Stimulated activated CD8-positive, alpha-beta memory T cell treated with anti-CD3 and anti-CD28 coated beads, Interleukin-12 subunit alpha, Interleukin-12 subunit beta, amount 100 ng/mL, for 1 hour (primary cell): ENCODE measurements around the gene RNASET2.
"Not testable (repeated sequence)": the region's sequence is repeated elsewhere in the genome, so short reads cannot be mapped to it uniquely, and the experiment has no call there.

ENCODE experiments used
- DNase-seq: peaks from one replicate; pipeline ENCODE4 v3.0.0-alpha.2; 2020; ENCODE audit warnings: low read depth

The RNASET2 gene

DNA sequence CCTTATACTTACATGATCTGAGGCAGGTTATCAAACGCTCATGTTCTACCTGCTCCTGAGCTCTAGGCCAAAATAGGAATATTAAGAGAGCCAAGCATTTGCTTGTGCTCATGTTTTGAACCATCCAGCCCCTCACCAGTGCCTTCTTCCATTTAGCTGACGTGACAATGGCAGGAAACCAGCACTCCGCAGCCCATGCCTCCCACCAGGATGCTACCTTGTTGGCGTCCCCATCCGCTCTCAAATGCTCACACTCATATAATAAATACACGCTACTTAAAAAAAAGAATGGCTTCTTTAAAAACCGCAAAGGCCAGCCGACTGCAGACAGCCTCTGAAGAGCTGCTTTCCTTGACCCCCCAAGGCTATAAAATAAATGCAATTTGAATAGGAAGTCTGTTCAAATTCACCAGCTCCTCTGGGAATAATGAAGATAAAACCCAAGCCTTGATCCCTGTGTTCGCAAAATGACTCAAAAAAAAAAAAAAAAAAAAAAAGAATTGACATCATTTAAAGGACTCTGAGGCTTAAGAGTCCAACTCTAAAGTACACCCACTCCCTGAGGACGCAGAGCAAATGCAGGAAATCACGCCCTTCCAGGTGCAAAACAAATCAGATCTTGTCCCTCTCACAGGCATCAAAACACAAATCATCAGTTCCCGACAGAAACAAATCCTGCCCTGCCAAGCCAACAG lies 29.0 kb downstream of the RNASET2 start:
- DNase-seq, result no peak

DNA sequence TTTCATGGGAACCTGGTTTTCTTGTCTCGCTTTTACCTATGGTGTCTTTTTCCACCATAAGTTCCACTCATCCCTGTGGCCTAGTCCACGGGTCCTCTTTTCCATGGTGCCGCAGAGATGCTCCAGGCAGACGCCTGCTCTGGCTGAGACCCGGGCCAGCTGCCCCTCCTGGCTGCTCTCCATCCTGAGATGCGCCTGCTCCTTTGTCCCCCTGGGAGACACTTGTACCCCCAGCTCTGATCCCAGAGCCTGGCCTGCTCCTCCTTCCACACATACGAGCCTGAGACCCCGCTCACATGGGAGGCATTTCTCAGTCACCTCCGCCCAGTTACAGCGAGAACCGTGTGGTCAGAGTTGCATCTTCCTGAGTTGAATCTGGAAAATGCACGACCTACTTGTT lies 29.6 kb downstream of the RNASET2 start:
- no peak for DNase-seq

DNA sequence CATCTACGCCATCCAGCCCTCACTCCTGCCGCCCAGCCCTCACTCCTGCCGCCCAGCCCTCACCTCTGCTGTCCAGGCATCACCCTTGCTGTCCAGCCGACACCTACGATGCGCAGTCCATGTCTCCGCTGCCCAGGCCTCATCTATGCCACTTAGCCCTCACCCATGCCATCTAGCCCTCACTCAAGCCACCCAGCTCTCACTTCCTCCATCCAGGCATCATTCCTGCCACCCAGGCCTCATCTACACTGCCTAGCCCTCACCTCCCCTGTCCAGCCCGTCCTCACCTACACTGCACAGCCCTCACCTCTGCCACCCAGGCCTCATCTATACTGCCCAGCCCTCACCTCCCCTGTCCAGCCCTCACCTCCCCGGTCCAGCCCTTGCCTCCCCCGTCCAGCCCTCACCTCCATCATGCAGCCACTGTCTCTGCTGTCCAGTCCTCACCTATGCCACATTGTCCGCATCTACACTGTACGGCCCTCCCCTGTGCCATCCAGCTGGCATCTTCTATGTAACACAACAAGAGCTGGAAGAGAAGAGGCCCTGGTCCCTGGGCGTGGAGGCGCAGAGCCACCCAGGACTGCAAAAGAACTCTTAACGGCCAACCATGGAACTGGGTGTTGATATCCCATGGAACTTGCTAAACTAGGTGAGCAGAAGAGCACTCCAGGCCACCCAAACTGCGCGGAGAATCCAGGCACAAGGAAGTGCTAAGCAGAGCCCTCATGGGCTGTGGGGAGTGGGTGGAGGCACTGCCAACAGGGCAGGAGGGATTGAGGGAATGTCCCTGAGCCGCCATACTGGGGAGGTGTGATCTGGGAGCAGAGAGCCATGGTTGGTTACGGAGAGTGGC lies 31.0 kb downstream of the RNASET2 start:
- DNase-seq, result no peak

DNA sequence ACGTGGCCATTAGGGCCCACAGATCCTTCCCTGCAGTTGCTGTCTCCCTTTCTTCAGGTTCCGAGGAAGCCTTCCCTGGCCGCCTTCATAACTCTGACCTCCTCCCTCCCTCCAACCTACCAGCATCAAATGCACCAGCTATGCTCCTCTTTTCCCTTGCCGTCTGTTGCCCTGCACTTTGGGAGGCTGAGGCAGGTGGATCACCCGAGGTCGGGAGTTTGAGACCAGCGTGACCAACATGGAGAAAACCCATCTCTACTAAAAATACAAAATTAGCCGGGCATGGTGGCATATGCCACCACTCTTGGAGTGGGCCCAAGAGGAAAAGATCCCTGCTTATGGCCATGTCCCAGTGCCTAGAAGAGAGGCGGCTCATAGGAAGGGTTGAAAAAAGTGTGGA lies 31.8 kb downstream of the RNASET2 start:
- no peak for DNase-seq

DNA sequence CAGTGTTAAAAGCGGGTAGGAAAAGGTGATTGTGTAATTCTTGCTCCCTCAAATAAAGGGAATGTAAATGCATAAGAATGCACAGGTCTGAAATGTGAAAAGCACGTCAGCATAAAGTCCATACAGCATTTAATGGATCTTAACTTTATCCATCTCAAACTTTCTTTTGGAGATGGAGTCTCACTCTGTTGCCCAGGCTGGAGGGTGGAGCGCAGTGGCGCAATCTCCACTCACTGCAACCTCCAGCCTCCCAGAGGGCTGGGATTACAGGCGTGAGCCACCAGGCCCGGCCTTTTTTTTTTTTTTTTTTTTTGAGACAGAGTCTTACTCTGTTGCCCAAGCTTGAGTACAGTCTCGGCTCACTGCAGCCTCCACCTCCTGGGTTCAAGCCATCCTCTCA lies 33.4 kb downstream of the RNASET2 start:
- no peak for DNase-seq

DNA sequence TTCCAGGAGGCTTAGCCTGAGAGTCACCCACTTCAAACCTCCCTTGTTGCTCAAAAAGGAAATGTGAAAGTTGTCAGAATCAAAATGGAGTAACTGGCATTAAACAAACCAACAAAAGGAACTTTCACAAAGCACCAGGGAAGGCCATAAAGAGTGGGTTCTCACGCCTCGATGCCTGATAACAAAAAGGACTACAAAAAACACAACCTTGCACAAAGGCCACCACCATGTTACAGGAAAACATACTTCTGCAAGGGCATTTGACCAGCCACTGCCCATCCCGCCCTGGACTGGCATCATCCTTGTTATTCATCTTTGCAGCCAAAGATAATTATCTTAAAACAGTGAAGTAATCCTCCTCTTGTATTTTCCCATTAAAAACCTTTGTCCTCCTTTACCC lies 34.8 kb downstream of the RNASET2 start:
- DNase-seq, result no peak

DNA sequence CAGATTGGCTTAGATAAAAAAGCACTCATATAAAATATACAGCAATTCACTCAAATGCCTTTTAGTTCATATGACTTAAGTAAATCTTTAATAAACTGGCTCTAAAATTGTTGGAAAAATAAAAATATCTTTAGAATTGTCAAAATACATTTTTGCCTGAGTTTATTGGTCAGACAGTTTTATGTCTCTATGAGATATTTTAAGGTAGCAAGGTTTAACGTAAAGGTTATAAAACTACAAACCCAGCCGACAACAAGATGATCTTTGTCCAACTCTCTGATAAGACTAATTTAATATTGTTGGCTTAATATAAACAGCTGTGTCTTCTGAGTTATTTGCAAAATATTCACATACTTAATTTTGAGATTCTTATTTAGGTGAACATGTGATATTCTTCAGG lies 39.5 kb downstream of the RNASET2 start:
- no peak for DNase-seq

DNA sequence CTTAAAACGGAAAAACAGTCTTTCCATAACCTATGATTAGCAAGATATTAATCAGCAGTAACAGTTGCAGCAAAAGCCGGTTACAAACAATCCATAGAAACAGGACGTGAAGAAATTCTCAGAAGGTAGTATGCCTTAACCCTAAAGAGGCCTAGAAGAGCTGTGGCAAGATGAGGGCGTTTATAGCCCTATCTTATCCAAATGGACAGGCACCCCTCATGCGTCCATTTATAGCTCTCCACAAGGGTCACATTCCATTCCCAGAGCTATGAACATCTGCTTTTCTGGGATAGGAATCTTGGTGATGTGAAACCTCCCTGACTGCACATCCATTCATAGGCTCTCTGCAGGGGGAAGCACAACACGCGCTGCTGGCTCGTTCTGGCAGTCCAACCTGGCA lies 40.9 kb downstream of the RNASET2 start:
- DNase-seq, result not testable (repeated sequence)

DNA sequence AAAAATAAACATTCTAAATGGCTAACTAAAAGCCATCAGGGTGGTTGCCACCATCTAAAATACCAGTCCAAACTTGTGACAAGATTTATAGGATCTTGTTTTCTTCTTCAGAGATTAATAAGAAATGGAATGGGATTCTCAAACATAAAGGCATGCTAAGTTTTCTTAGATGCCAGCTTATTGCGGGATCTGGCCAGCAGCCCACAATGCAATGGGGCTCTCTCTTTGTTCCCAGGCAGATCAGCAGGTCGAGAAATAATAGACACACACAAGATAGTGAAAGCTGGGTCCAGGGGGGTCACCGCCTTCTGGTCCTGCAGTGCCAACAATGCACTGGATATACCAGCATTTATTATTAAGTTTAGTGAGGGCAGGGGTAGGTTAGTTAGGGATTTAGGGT lies 41.4 kb downstream of the RNASET2 start:
- not testable (repeated sequence) for DNase-seq

DNA sequence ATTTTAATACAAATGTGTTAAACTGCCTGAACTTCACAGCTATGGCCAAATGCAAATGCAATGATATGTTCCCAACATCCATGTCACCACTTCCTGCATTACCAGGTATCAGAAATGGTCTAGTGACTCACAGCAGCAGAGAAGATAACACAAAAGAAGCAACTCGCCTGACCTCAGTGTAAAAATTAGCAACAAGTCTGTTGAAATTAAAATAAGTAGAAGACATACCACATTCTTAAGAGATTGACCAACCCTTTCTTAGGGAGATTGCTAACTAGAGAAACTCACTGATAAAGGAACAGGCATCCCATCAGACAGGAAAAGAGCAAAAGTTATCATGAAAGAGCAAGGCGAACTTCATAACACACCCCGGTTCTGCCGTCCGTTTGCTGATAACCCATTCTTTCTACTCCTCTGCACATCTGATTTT lies 45.1 kb downstream of the RNASET2 start:
- DNase-seq, result no peak

DNA sequence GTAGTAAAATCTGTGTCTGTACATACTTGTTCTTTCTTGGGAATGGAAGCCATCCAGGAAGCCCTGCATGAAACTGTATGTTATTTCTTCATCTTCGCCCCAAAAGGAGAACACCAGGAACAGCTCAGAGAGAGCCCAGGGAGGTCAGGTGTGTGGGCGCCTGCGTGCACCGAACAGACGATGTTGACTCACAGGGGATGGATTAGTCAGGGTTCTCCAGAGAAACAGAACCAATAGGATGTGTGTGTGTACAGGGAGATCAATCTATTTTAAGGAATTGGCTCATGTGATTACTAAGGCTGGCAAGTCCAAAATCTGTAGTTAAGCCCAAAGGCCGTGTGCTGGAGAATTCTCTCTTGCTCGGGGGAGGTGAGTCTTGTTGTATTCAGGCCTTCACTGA lies 45.7 kb downstream of the RNASET2 start:
- DNase-seq, result no peak

DNA sequence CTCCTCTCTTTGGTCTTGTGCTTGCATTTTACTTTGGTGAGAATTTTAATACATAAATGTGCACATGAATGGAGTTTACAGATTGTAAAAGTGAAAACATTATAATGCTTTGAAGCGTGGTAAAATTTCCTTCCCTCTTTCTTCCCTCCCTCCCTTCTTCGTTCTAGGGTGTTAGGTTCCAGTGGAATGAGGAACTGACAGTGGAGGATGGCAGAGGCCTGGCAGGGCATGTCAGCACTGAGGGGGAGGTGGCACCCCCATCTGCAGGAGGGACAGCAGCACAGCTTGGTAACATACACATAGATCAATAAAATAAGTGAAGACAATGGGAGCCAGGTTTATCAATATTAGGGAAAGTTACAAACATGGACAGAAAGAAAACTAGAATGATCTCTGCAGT lies 47.5 kb downstream of the RNASET2 start:
- no peak for DNase-seq

DNA sequence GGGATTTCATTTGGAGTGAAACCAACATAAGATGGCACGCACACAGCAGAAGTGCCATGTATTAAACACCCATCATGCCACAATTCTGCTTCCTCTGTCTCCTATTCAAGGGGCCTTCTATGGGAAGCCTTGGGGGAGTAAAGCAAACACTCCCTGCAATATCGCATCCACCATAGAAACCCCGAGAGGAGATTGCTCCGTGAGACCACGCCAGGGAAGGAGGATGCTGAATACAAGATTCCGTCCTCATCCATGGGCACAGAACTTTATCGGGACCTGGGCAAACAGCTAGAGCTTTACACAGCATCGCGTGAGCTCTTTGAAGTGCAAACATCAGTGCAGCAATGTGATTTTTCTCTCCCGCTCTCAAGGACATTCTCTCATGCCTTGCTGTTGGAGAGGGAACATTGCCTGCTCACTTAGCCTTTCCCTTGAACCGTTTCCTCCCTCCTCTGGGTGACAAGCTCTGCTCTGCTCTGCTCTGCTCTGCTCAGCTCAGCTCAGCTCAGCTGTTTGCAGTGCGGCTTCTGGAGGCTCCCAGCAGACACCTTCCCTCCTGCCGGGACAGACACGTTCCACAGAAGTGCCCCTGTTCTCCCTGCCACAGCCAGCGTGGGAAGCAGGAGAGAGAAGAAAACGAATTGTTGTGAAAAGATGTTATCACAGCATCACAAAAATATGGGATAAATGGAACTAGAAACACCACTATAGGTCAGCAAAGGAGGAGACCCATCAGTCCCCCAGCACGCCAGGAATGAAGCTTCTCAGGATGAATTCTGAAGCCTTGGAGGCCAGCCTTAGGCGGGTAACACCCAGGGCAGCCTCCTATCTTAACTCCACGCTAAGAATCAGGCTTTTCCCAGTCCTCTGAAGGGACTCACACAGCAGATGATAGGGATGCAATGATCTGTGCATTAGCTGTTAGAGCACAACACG lies 48.2 kb downstream of the RNASET2 start:
- DNase-seq, result no peak

DNA sequence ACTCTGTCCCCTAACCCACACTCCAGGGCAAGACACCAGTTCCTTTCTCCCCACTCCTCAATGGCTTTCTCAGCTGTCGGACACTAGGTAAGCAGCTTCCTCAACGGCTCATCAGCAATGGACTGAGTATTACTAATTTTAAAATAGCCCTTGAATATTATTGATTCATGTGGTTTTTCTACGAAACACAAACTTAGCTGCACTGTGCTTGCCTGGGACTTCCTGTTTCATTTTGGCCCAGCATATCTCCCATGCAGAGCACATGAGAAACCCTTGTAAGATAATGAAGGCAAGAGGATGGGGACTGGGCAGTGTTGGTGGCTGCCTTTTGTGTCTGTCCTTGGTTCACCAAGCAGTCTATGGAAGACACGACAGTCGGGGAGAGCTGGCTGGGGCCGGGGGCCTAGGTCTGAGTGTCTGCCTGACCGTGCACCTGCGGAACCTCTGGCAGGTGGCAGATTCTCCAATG lies 48.9 kb downstream of the RNASET2 start:
- no peak for DNase-seq

DNA sequence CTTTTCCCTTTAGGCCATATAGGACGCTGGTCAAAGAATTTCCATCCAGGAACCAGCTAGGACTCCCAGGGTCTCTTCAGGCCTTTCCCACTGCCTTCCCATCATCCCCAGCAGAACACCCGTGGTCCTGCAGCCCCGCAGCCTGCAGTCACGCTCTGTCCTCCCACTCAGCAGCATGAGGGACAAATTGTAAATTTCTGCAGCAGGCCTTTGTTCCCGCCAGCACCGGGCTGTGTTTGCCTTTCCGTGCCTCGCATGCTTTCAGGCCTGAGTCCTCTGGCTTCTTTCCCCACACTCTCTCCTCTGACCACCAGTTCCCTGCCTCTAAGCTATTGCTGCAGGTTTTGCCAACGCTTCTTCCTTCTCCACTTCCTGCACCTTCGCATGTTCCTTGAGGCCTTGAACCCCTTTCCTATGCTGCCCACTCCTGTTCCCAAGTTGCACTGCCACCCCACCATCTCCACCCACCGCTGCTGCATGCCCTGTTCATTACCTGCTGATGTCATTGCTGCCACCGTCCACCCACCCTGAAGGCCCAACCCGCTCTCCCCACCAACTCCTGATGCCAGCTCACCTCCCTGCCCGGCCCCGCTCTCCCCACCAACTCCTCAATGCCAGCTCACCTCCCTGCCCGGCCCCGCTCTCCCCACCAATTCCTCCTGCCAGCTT lies 49.8 kb downstream of the RNASET2 start:
- DNase-seq, result no peak

DNA sequence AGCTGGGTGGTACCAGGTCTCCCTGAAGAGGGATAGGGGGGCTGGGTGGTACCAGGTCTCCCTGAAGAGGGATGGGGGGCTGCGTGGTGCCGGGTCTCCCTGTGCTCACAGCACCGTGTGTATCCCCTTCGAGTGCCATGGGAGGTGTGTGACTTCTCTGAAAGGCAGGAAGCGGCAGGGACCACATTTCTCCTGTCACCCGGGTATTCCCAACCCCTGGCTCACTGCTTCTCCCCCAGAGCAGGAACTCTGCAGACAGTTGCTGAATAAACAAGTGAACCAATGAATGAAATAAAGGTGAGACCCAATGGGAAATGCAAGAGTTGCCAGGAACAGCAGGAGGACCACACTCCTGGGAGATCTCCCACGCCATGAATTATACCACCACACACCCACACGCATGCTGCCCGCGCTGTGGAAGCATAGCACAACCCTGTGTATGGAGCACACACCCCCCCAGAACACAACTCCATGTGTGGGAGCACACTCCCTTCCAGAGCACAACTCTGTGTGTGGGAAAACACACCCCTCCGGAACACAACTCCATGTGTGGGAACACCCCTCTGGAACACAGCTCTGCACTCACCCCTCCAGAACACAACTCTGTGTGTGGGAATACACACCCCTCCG lies 50.7 kb downstream of the RNASET2 start:
- DNase-seq, result no peak

DNA sequence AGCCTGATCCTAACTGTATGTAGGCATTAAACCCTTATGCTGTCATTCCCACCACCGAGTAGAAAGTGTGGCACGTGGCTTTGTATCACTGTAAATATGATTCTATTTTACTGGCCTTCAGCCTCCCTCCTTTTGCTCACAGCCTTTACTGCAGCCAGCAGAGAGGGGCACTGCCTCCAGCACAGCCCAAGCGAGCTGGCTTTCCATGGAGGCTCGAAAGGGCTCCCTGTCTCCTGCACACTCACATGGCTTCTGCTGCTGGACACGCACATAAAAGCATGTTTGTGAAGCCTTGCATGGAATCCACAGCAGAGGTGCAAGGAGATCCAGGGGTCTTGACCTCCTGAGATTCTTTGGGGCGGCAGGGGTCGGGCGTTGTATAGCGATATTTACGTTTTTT lies 51.3 kb downstream of the RNASET2 start:
- DNase-seq, result no peak

DNA sequence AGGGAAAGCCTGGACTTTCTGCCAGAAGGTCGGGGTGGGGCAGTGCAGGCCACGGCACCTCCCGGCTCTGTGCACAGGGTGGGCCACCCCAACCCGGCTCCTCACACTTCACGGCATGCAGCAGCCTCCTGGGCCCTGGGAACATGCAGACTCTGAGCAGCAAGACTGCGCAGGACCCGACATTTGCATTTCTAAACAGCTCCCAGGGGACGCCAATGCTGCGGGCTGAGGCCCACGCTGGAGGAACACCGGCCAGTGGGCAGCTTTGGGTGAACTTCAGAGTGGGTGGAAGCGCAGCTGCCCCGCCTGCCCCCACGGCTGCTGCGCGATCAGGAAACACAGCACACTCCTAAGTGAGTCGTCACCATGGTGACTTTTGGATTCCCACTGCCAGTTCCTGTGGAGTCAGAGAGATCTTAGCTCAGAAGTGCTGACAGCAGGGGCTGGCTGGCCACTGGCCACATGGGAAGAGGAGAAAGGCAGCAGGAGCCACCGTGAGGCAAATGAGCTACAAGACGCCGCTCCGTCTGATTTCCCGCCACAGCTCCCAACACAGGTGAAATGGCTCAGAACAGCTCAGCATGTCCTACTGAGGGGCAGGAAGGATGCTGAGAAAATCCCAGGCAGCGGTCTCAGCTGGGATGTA lies 52.1 kb downstream of the RNASET2 start:
- DNase-seq, result no peak

DNA sequence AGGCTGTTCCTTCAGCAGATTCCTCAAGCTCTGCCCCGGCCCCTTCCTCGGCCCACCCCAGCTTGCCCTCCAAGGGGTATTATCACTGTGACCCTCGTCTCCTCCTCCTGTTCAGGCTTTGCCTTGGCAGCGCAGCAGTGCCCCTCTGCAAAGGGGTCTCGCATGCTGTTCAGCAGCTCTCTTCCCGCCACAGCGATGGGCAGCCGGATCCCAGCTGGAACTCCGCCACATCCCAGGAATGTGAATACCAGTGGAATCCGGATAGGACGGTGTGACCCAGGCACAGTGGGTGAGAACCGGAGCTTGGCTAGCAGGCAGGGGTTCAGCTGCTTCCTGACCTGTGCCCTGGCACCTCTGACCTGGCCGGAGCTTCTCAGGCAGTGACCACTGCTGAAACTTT lies 52.9 kb downstream of the RNASET2 start:
- DNase-seq, result no peak

DNA sequence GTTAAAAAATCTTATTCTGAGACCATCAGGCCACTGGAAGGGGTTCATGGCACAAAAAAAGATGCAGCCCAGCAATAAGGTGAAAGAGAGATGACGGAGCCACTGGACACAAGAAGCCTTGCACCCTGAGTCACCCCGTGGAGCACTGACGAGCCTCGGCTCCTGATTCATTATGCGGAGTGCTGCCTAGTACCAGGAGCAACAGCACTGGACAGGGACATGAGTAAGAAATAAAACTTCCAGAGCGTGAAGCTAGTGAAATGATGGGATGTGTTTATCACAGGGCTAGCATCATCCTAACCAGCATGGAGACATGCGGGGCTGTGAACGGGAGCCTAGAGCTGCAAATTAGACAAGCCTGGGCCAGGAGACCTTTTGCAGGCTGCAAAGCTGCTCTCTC lies 53.3 kb downstream of the RNASET2 start:
- DNase-seq, result no peak
